Fibroblast of lung (primary cell): ENCODE measurements around the gene SETBP1. TPM values are rescaled to one million over a fixed set of nuclear protein-coding genes. Genes with fewer than 3 reads are reported as not detected.
A peak's percentile ranks its signal among the peaks of the same experiment; 100 is the strongest.

Experiments used
- DNase-seq, 2 donors: peaks; one replicate each; pipeline versions ENCODE4 v3.0.0 to v3.0.0-alpha.2; 2010; ENCODE audit warnings: low read depth in 2 of 2
- H2AFZ ChIP-seq: 2 replicates; pipeline ENCODE4 v1.5.1; 2012; ENCODE audit warnings: low read length, control low read depth, inconsistent platforms
- H3K27ac ChIP-seq: 2 replicates; pipeline ENCODE4 v1.5.1; 2011; ENCODE audit warnings: low read length, control low read depth; ENCODE audit not compliant: insufficient read depth
- H3K27me3 ChIP-seq: 2 replicates; pipeline ENCODE4 v1.5.1; 2011; ENCODE audit warnings: mild to moderate bottlenecking, low read length; ENCODE audit not compliant: control insufficient read depth, insufficient read depth
- H3K36me3 ChIP-seq: 2 replicates; pipeline ENCODE4 v1.5.1; 2011; ENCODE audit warnings: low read length; ENCODE audit not compliant: control insufficient read depth, insufficient read depth
- H3K4me1 ChIP-seq: 2 replicates; pipeline ENCODE4 v1.5.1; 2011; ENCODE audit warnings: low read length; ENCODE audit not compliant: control insufficient read depth, insufficient read depth; ENCODE audit errors: extremely low read depth
- H3K4me2 ChIP-seq: 2 replicates; pipeline ENCODE4 v1.5.1; 2011; ENCODE audit warnings: low read length, control low read depth; ENCODE audit not compliant: insufficient read depth; ENCODE audit errors: extremely low read depth
- H3K4me3 ChIP-seq, 4 experiments: fragments of 200-600 bp in 1 of 4; sonication (generic) in 1 of 4; replicated peaks in 1 of 4; 2 replicates each; pipeline ENCODE4 v1.5.1; 2011 to 2016; ENCODE audit warnings: low read length in 4 of 4, low read depth in 3 of 4, mild to moderate bottlenecking in 3 of 4, control low read depth in 2 of 4, inconsistent platforms in 1 of 4, mixed read lengths in 1 of 4; ENCODE audit not compliant: insufficient read depth in 1 of 4; ENCODE audit errors: control extremely low read depth in 1 of 4
- H3K79me2 ChIP-seq: 2 replicates; pipeline ENCODE4 v1.5.1; 2012; ENCODE audit warnings: mild to moderate bottlenecking, low read length, inconsistent platforms; ENCODE audit not compliant: control insufficient read depth, insufficient read depth
- H3K9ac ChIP-seq: 2 replicates; pipeline ENCODE4 v1.5.1; 2011; ENCODE audit warnings: mild to moderate bottlenecking, low read length, control low read depth; ENCODE audit not compliant: insufficient read depth
- H3K9me3 ChIP-seq: 2 replicates; pipeline ENCODE4 v1.5.1; 2012; ENCODE audit warnings: low read depth, low read length; ENCODE audit not compliant: control insufficient read depth, insufficient read depth
- H4K20me1 ChIP-seq: 2 replicates; pipeline ENCODE4 v1.5.1; 2011; ENCODE audit warnings: low read length; ENCODE audit not compliant: control insufficient read depth, insufficient read depth; ENCODE audit errors: extremely low read depth
- EZH2 ChIP-seq: IDR thresholded peaks from 2 replicates; pipeline ENCODE4 v1.5.1; 2012; ENCODE audit warnings: low read length, control low read depth, mild to moderate bottlenecking; ENCODE audit errors: missing control alignments
- polyA plus RNA-seq, 2 donors: library from polyadenylated mRNA; depleted of rRNA in 1 of 2; stranded (reverse) in 1 of 2; unstranded in 1 of 2; fragments of >200 nt; gene quantifications; 2 replicates each; pipeline ENCODE4 v1.2.1, GENCODE V29; 2011 to 2012; ENCODE audit warnings: missing spikeins in 1 of 2
- total RNA-seq: library from RNA; depleted of rRNA; stranded (reverse); fragments of >200 nt; gene quantifications from 2 replicates; pipeline ENCODE4 v1.2.1, GENCODE V29; 2014
- TF ChIP-seq, protein P1 (sequence below), 2 donors: IDR thresholded peaks in 1 of 2; conservative IDR thresholded peaks in 1 of 2; 1 replicate in 1 of 2; 2 replicates in 1 of 2; pipeline ENCODE4 v1.5.1; 2011 to 2012; ENCODE audit warnings: low read length in 2 of 2, control low read depth in 1 of 2, inconsistent platforms in 1 of 2, low read depth in 1 of 2, mild to moderate bottlenecking in 1 of 2

The SETBP1 gene
- total and polyA plus RNA-seq, 2 donors (not counting 1 experiment from before 2014, with no cell fraction given) = 4.5 to 5.4 TPM

- Histone ChIP-seq H3K27me3 (no peaks in the 10 kb centered on the region), H3K4me2 (no peak overlapping the region), H3K9ac (no peak overlapping the region), H2AFZ (no peak overlapping the region), H3K4me1 (peaks cover 2% of the 10 kb centered on the region), H3K4me3 (no peak overlapping the region), H3K36me3 (no peaks in the 10 kb centered on the region), H3K9me3 (no peaks in the 10 kb centered on the region), H3K27ac (no peak overlapping the region), H4K20me1 (no peaks in the 10 kb centered on the region), H3K79me2 (no peaks in the 10 kb centered on the region)
- DNase-seq = peak in 1 of 2 donors; percentile 43
- TF ChIP-seq EZH2 = no peak
- TF ChIP-seq, protein P1, sequence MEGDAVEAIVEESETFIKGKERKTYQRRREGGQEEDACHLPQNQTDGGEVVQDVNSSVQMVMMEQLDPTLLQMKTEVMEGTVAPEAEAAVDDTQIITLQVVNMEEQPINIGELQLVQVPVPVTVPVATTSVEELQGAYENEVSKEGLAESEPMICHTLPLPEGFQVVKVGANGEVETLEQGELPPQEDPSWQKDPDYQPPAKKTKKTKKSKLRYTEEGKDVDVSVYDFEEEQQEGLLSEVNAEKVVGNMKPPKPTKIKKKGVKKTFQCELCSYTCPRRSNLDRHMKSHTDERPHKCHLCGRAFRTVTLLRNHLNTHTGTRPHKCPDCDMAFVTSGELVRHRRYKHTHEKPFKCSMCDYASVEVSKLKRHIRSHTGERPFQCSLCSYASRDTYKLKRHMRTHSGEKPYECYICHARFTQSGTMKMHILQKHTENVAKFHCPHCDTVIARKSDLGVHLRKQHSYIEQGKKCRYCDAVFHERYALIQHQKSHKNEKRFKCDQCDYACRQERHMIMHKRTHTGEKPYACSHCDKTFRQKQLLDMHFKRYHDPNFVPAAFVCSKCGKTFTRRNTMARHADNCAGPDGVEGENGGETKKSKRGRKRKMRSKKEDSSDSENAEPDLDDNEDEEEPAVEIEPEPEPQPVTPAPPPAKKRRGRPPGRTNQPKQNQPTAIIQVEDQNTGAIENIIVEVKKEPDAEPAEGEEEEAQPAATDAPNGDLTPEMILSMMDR (conservative IDR thresholded peaks at IDR 0.05 in 1 of 2, IDR thresholded peaks at IDR 0.05 in 1 of 2; ENCODE audit: low read depth in 1 of 2, low read length in 2 of 2) = no peak
Measured at GRCh38 chr18:44920441-44920840, 239.8 kb downstream of the SETBP1 start.

DNA sequence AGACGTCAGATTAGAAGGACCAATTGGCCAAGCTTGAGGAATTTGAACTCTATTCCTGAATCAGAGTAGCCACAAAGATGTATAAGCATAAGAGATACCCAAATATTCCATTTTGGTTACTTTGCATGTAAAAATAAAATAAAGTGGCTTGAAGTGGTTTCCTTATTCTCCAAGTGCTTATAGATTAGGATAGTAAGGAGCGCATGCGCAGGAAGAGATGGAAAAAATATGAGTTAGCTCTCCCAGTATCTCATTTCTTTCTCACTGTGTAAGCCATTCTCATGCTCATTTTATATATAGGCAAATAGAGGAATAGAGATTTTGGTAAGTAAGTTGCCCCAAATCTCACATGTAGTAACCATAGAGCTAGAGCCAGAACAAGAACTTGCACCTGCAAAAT, 241.3 kb downstream of the SETBP1 start:
- Histone ChIP-seq H3K27me3 (no peaks in the 10 kb centered on the region), H3K4me2 (no peak overlapping the region), H3K79me2 (no peaks in the 10 kb centered on the region), H2AFZ (no peak overlapping the region), H3K4me1 (peaks cover 2% of the 10 kb centered on the region), H3K27ac (no peak overlapping the region), H3K9ac (no peak overlapping the region), H4K20me1 (no peaks in the 10 kb centered on the region), H3K9me3 (no peaks in the 10 kb centered on the region), H3K4me3 (no peak overlapping the region), H3K36me3 (no peaks in the 10 kb centered on the region)
- no peak for DNase-seq
- TF ChIP-seq, protein P1 (conservative IDR thresholded peaks at IDR 0.05 in 1 of 2, IDR thresholded peaks at IDR 0.05 in 1 of 2; ENCODE audit: low read depth in 1 of 2, low read length in 2 of 2) = no peak
- TF ChIP-seq EZH2 = no peak

DNA sequence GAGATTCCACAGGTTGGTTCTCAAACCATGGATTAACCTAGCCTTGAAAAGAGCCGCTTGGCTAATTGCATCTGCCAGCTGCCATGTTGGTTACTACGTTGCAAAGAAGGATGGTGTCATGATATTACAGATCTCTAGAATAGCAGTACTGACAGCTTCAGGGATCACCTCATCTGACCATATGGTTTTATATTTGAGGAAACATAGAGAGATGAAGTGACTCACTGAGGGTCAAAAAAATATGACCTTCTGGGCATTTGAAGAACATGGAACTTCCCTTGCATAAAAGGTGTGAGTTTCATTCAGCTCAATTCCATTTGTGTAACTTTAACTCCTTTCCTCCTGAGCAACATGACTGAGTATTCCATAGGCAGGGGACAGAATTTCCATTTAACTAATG, 242.3 kb downstream of the SETBP1 start:
- Histone ChIP-seq H3K4me2 (no peak overlapping the region), H3K4me3 (no peak overlapping the region), H3K36me3 (no peaks in the 10 kb centered on the region), H3K4me1 (no peaks in the 10 kb centered on the region), H3K27me3 (no peaks in the 10 kb centered on the region), H3K27ac (no peak overlapping the region), H3K9me3 (no peaks in the 10 kb centered on the region), H3K9ac (no peak overlapping the region), H3K79me2 (no peaks in the 10 kb centered on the region), H2AFZ (no peak overlapping the region), H4K20me1 (no peaks in the 10 kb centered on the region)
- peak; percentile 22 to 73 for DNase-seq
- TF ChIP-seq, protein P1 (conservative IDR thresholded peaks at IDR 0.05 in 1 of 2, IDR thresholded peaks at IDR 0.05 in 1 of 2; ENCODE audit: low read depth in 1 of 2, low read length in 2 of 2) = no peak
- TF ChIP-seq EZH2 = no peak
